ENCODE results near the gene CYP4F3. TPM values are rescaled to one million over a fixed set of nuclear protein-coding genes. Genes with fewer than 3 reads are reported as not detected.
A peak's percentile ranks its signal among the peaks of the same experiment; 100 is the strongest.
"Not testable (repeated sequence)": the region's sequence is repeated elsewhere in the genome, so short reads cannot be mapped to it uniquely, and the experiment has no call there.

CYP4F3 gene
- not detected in 2 replicates for total RNA-seq (2014; rRNA removed)
- polyA plus RNA-seq (2012): not detected

- no peak for DNase-seq (ENCODE audit: low read depth)
Measured at GRCh38 chr19:15640294-15640903, at the start of gene CYP4F3. Gene CYP4F3 (plus strand): TSS chr19:15640897. CDS start chr19:15641416, 519 bp downstream.

- no peak for DNase-seq (ENCODE audit: low read depth)
Measured at GRCh38 chr19:15591796-15592195, 48.9 kb upstream of the CYP4F3 start.

GRCh38 chr19:15592506-15592905 lies 48.2 kb upstream of the CYP4F3 start:
- DNase-seq (ENCODE audit: low read depth): not testable (repeated sequence)

GRCh38 chr19:15593766-15594165 lies 46.9 kb upstream of the CYP4F3 start:
- not testable (repeated sequence) for DNase-seq (ENCODE audit: low read depth)

- no peak for DNase-seq (ENCODE audit: low read depth)
Measured at GRCh38 chr19:15595069-15595468, 45.6 kb upstream of the CYP4F3 start.

- not testable (repeated sequence) for DNase-seq (ENCODE audit: low read depth)
Measured at GRCh38 chr19:15607978-15608925, 32.4 kb upstream of the CYP4F3 start.

GRCh38 chr19:15609261-15609660 lies 31.4 kb upstream of the CYP4F3 start:
- no peak for DNase-seq (ENCODE audit: low read depth)

- DNase-seq (ENCODE audit: low read depth): no peak
Measured at GRCh38 chr19:15612342-15612741, 28.4 kb upstream of the CYP4F3 start.

- no peak for DNase-seq (ENCODE audit: low read depth)
Measured at GRCh38 chr19:15613338-15613737, 27.4 kb upstream of the CYP4F3 start.

GRCh38 chr19:15614507-15615379 lies 26.0 kb upstream of the CYP4F3 start, which contains the start of gene CYP4F8:
Gene CYP4F8 (plus strand): TSS chr19:15615218. CDS start chr19:15615617, 399 bp downstream.
- DNase-seq (ENCODE audit: low read depth): no peak

- DNase-seq (ENCODE audit: low read depth): no peak
Measured at GRCh38 chr19:15615526-15615925, 25.2 kb upstream of the CYP4F3 start.

- DNase-seq (ENCODE audit: low read depth): no peak
Measured at GRCh38 chr19:15616183-15616582, 24.5 kb upstream of the CYP4F3 start.

GRCh38 chr19:15616627-15617270 lies 23.9 kb upstream of the CYP4F3 start:
- no peak for DNase-seq (ENCODE audit: low read depth)

GRCh38 chr19:15618321-15618720 lies 22.4 kb upstream of the CYP4F3 start:
- no peak for DNase-seq (ENCODE audit: low read depth)

GRCh38 chr19:15621801-15622200 lies 18.9 kb upstream of the CYP4F3 start:
- no peak for DNase-seq (ENCODE audit: low read depth)

- DNase-seq (ENCODE audit: low read depth): no peak
Measured at GRCh38 chr19:15622991-15623390, 17.7 kb upstream of the CYP4F3 start.

GRCh38 chr19:15623711-15624318 lies 16.9 kb upstream of the CYP4F3 start:
- no peak for DNase-seq (ENCODE audit: low read depth)

GRCh38 chr19:15628236-15629002 lies 12.3 kb upstream of the CYP4F3 start:
- no peak for DNase-seq (ENCODE audit: low read depth)

- DNase-seq (ENCODE audit: low read depth): peak; percentile 13
Measured at GRCh38 chr19:15629003-15629880, 11.5 kb upstream of the CYP4F3 start.

Data from LHCN-M2 (cell line).